H1 (cell line): ENCODE data around the gene ATP6V1G1. TPM values are rescaled to one million over a fixed set of nuclear protein-coding genes. Genes with fewer than 3 reads are reported as not detected.

Experiments used
- CTCF ChIA-PET: fragments of 300-600 bp; sonication (Branson Sonifier 250); formaldehyde crosslinking; loops from one replicate; lab custom pipeline; 2021; ENCODE audit not compliant: partially characterized antibody; lab: Charles Lee
- POLR2A ChIA-PET: fragments of 300-600 bp; sonication (Branson Sonifier 250); formaldehyde crosslinking; loops from one replicate; lab custom pipeline; 2021; ENCODE audit warnings: inconsistent platforms; ENCODE audit not compliant: partially characterized antibody; lab: Charles Lee
- DNase-seq, 2 experiments: peaks; one replicate each; pipeline versions ENCODE4 v3.0.0 to v3.0.0-alpha.2; 2010 to 2022; ENCODE audit warnings: low spot score in 2 of 2, low read depth in 1 of 2, mixed read lengths in 1 of 2
- FAIRE-seq: peaks from 2 replicates; lab custom pipeline; 2011; peaks lifted over from hg19 to GRCh38; lab: Jason Lieb, UNC
- H2AFZ ChIP-seq: 2 replicates; pipeline ENCODE4 v1.8.1; 2012; ENCODE audit warnings: low read length, inconsistent platforms
- H2AK5ac ChIP-seq: 2 replicates; pipeline ENCODE4 v1.6.1; 2013; ENCODE audit warnings: low read depth, low read length
- H2BK120ac ChIP-seq: replicated peaks from 2 replicates; pipeline ENCODE3; 2013; ENCODE audit warnings: low read depth, low read length, inconsistent platforms
- H2BK12ac ChIP-seq: 2 replicates; pipeline ENCODE4 v1.6.1; 2013; ENCODE audit warnings: low read depth, low read length
- H2BK15ac ChIP-seq: 2 replicates; pipeline ENCODE4 v1.6.1; 2013; ENCODE audit warnings: low read length
- H2BK20ac ChIP-seq: 2 replicates; pipeline ENCODE4 v1.6.1; 2013; ENCODE audit warnings: low read length
- H2BK5ac ChIP-seq: 2 replicates; pipeline ENCODE4 v1.6.1; 2013; ENCODE audit warnings: low read depth, low read length
- H3K14ac ChIP-seq: 2 replicates; pipeline ENCODE4 v1.6.1; 2013; ENCODE audit warnings: inconsistent platforms; ENCODE audit not compliant: insufficient read length
- H3K18ac ChIP-seq: 2 replicates; pipeline ENCODE4 v1.6.1; 2013; ENCODE audit warnings: low read length; ENCODE audit errors: extremely low read depth
- H3K23ac ChIP-seq: 2 replicates; pipeline ENCODE4 v1.6.1; 2013; ENCODE audit warnings: inconsistent platforms; ENCODE audit not compliant: insufficient read length
- H3K23me2 ChIP-seq: 2 replicates; pipeline ENCODE4 v1.6.1; 2013; ENCODE audit warnings: low read depth, low read length
- H3K27ac ChIP-seq: 2 replicates; pipeline ENCODE4 v1.6.1; 2011; ENCODE audit warnings: low read depth, low read length, inconsistent platforms
- H3K27me3 ChIP-seq, 4 experiments: replicated peaks in 1 of 4; 1 replicate in 1 of 4; 2 replicates in 3 of 4; pipeline versions ENCODE4 v1.6.1 to v1.8.1; 2011 to 2013; ENCODE audit warnings: low read length in 3 of 4, mild to moderate bottlenecking in 3 of 4, inconsistent platforms in 2 of 4, mixed read lengths in 2 of 4, moderate library complexity in 1 of 4; ENCODE audit not compliant: control insufficient read depth in 3 of 4, insufficient read depth in 3 of 4; ENCODE audit errors: extremely low read depth in 1 of 4
- H3K36me3 ChIP-seq, 4 experiments: 2 replicates each; pipeline versions ENCODE4 v1.6.1 to v1.8.1; 2011 to 2013; ENCODE audit warnings: mild to moderate bottlenecking in 4 of 4, low read length in 3 of 4, moderate library complexity in 2 of 4, control low read depth in 1 of 4, inconsistent platforms in 1 of 4; ENCODE audit not compliant: insufficient read depth in 4 of 4, control insufficient read depth in 2 of 4
- H3K4ac ChIP-seq: replicated peaks from 2 replicates; pipeline ENCODE3; 2013; ENCODE audit warnings: low read length, low read depth, mixed read lengths, inconsistent platforms; ENCODE audit not compliant: insufficient read length
- H3K4me1 ChIP-seq, 4 experiments: replicated peaks in 1 of 4; 1 replicate in 1 of 4; 2 replicates in 3 of 4; pipeline versions ENCODE4 v1.6.1 to v1.8.1; 2011 to 2013; ENCODE audit warnings: low read length in 3 of 4, inconsistent platforms in 2 of 4, mixed read lengths in 1 of 4; ENCODE audit not compliant: insufficient read depth in 4 of 4, control insufficient read depth in 3 of 4
- H3K4me2 ChIP-seq, 2 experiments: 2 replicates each; pipeline versions ENCODE4 v1.6.1 to v1.8.1; 2011 to 2013; ENCODE audit warnings: low read depth in 2 of 2, low read length in 2 of 2, control low read depth in 1 of 2, inconsistent platforms in 1 of 2, mild to moderate bottlenecking in 1 of 2; ENCODE audit not compliant: insufficient read depth in 1 of 2
- H3K4me3 ChIP-seq, 4 experiments: fragments of 200-600, 300-600 bp in 1 of 4; sonication (generic), shearing (Covaris generic), sonication (Bioruptor Twin) in 1 of 4; 2 replicates each; pipeline versions ENCODE4 v1.5.1 to v1.8.1; 2011 to 2016; ENCODE audit warnings: low read length in 4 of 4, low read depth in 3 of 4, control low read depth in 2 of 4, inconsistent platforms in 2 of 4, mild to moderate bottlenecking in 2 of 4, mixed read lengths in 1 of 4, moderate library complexity in 1 of 4; ENCODE audit not compliant: insufficient read depth in 2 of 4; ENCODE audit errors: extremely low read depth in 1 of 4
- H3K56ac ChIP-seq: replicated peaks from 2 replicates; pipeline ENCODE3; 2013; ENCODE audit warnings: low read depth, mild to moderate bottlenecking, mixed read lengths, low read length, inconsistent platforms; ENCODE audit not compliant: insufficient read length
- H3K79me1 ChIP-seq: 2 replicates; pipeline ENCODE4 v1.6.1; 2013; ENCODE audit warnings: low read depth, low read length, control low read depth
- H3K79me2 ChIP-seq, 2 experiments: 2 replicates each; pipeline versions ENCODE4 v1.6.1 to v1.8.1; 2012 to 2013; ENCODE audit warnings: low read length in 2 of 2, mild to moderate bottlenecking in 2 of 2, inconsistent platforms in 1 of 2; ENCODE audit not compliant: insufficient read depth in 2 of 2, control insufficient read depth in 1 of 2
- H3K9ac ChIP-seq, 4 experiments: replicated peaks in 1 of 4; 1 replicate in 1 of 4; 2 replicates in 3 of 4; pipeline versions ENCODE4 v1.6.1 to v1.8.1; 2011 to 2013; ENCODE audit warnings: low read depth in 3 of 4, low read length in 3 of 4, control low read depth in 2 of 4, mild to moderate bottlenecking in 2 of 4, moderate library complexity in 2 of 4, inconsistent platforms in 1 of 4; ENCODE audit errors: extremely low read depth in 1 of 4
- H3K9me3 ChIP-seq, 2 experiments: 2 replicates each; pipeline versions ENCODE4 v1.6.1 to v1.8.1; 2012 to 2013; ENCODE audit warnings: mild to moderate bottlenecking in 2 of 2, moderate library complexity in 2 of 2, control low read depth in 1 of 2, inconsistent platforms in 1 of 2, low read depth in 1 of 2, low read length in 1 of 2, mixed read lengths in 1 of 2; ENCODE audit not compliant: insufficient read depth in 2 of 2
- H4K20me1 ChIP-seq, 2 experiments: replicated peaks in 1 of 2; 2 replicates each; pipeline versions ENCODE3 to v1.8.1; 2011 to 2013; ENCODE audit warnings: inconsistent platforms in 2 of 2, low read length in 2 of 2, mild to moderate bottlenecking in 1 of 2; ENCODE audit not compliant: insufficient read depth in 2 of 2, control insufficient read depth in 1 of 2
- H4K5ac ChIP-seq: 2 replicates; pipeline ENCODE4 v1.6.1; 2013; ENCODE audit warnings: low read length, low read depth, mixed read lengths, inconsistent platforms; ENCODE audit not compliant: insufficient read length
- H4K8ac ChIP-seq: 2 replicates; pipeline ENCODE4 v1.8.0; 2013; ENCODE audit warnings: mild to moderate bottlenecking, moderate library complexity, low read length, inconsistent platforms; ENCODE audit not compliant: insufficient read depth; ENCODE audit errors: extremely low read depth
- H4K91ac ChIP-seq: replicated peaks from 2 replicates; pipeline ENCODE3; 2013; ENCODE audit warnings: low read length, mixed read lengths, inconsistent platforms; ENCODE audit not compliant: insufficient read length
- CREB1 ChIP-seq: IDR thresholded peaks from 2 replicates; pipeline ENCODE4 v1.6.1; 2012; ENCODE audit warnings: inconsistent platforms
- CTBP2 ChIP-seq: IDR thresholded peaks from 2 replicates; pipeline ENCODE4 v1.7.0; 2011; ENCODE audit warnings: borderline replicate concordance, mild to moderate bottlenecking, moderate library complexity, mixed read lengths, low read length; ENCODE audit not compliant: insufficient read depth, insufficient read length
- EGR1 ChIP-seq: IDR thresholded peaks from 2 replicates; pipeline ENCODE4 v1.6.1; 2011; ENCODE audit warnings: low read depth, low read length, borderline replicate concordance
- NRF1 ChIP-seq: IDR thresholded peaks from 2 replicates; pipeline ENCODE4 v1.6.1; 2011; ENCODE audit warnings: mild to moderate bottlenecking, low read depth, low read length, improper control_type of control experiment
- RXRA ChIP-seq: IDR thresholded peaks from 2 replicates; pipeline ENCODE4 v1.6.1; 2011; ENCODE audit warnings: low read depth, mild to moderate bottlenecking, low read length, moderate library complexity; ENCODE audit not compliant: insufficient read depth
- SRF ChIP-seq: IDR thresholded peaks from 2 replicates; pipeline ENCODE4 v1.6.1; 2011; ENCODE audit warnings: mild to moderate bottlenecking, low read depth, low read length, moderate library complexity
- SUZ12 ChIP-seq: fragments of 200-600 bp; sonication (generic); IDR thresholded peaks from 2 replicates; pipeline ENCODE4 v1.6.1; 2012; ENCODE audit warnings: mild to moderate bottlenecking, inconsistent platforms, low read length, moderate library complexity, mixed read lengths
- TAF1 ChIP-seq: IDR thresholded peaks from 2 replicates; pipeline ENCODE4 v1.6.1; 2011; ENCODE audit warnings: mild to moderate bottlenecking, low read depth, low read length
- WGBS, 2 experiments: shearing (Covaris generic) in 1 of 2; methylation state at CpG; one replicate each; pipeline versions ENCODE4 v1.1.6 to v1.1.7; 2013 to 2015; ENCODE audit warnings: low lambda C conversion rate in 2 of 2, mixed read lengths in 2 of 2, inconsistent platforms in 1 of 2, low coverage in 1 of 2, missing lambda C conversion rate in 1 of 2; ENCODE audit not compliant: insufficient replicate concordance in 2 of 2, insufficient coverage in 1 of 2, insufficient read length in 1 of 2; ENCODE audit errors: extremely low coverage in 1 of 2, missing lambda C conversion rate in 1 of 2; 5-methylcytosine and 5-hydroxymethylcytosine counted together
- polyA plus RNA-seq, 7 experiments: library from polyadenylated mRNA; depleted of rRNA in 3 of 7; stranded (reverse) in 5 of 7; unstranded in 2 of 7; fragments of >200 nt in 5 of 7; fragments of 200-250 nt in 2 of 7; gene quantifications; 1 replicate in 5 of 7; 2 replicates in 1 of 7; 4 replicates in 1 of 7; pipeline versions ENCODE4 v1.2.1 to v1.2.3, GENCODE V29; 2011 to 2013; ENCODE audit warnings: missing spikeins in 2 of 7, mixed read lengths in 2 of 7
- total RNA-seq: library from RNA; stranded (reverse); fragmentation: NEBNext Ultra II Directional; extraction: Animal tissue kit (Norgen Biotek cat#: 25700); gene quantifications from 2 replicates; pipeline ENCODE4 v1.2.1, GENCODE V29; 2021

ATP6V1G1 gene
- total and polyA plus RNA-seq, 2 of the 8 experiments (the other 6 are each of a cell fraction or from before 2014, with no cell fraction given): 112 to 124 TPM

DNA sequence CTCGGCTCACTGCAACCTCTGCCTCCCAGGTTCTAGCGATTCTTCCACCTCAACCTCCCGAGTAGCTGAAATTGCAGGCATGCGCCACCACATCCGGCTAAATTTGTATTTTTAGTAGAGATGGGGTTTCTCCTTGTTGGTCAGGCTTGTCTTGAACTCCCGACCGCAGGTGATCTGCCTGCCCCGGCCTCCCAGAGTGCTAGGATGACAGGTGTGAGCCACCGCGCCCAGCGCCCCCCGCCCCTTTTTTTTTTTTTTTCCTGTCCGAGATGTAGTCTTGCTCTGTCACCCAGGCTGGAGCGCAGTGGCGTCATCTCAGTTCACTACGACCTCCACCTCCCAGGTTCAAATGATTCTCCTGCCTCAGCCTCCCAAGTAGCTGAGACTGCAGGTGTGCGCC is 6.6 kb downstream of the ATP6V1G1 start:
- no peak overlapping the region for H4K5ac ChIP-seq
- H3K4me2 ChIP-seq: no peak overlapping the region
- TF ChIP-seq EGR1: no peak
- no peak for TF ChIP-seq CREB1
- TF ChIP-seq NRF1: no peak
- TF ChIP-seq RXRA: no peak
- TF ChIP-seq CTBP2: no peak
- no peak for TF ChIP-seq SUZ12
- no peak for TF ChIP-seq SRF
- TF ChIP-seq TAF1: no peak
- H3K23me2 ChIP-seq: no peaks in the 10 kb centered on the region
- no peak overlapping the region for H3K14ac ChIP-seq
- no peak overlapping the region for H2BK15ac ChIP-seq
- H3K9me3 ChIP-seq: no peaks in the 10 kb centered on the region
- WGBS, 2 experiments: 97% methylated on average over 12 of the region's 17 CpGs; no CpG with 5 or more reads in 1 of the 2 experiments
- H2AFZ ChIP-seq: no peak overlapping the region
- no peak for FAIRE-seq
- no peak overlapping the region for H3K18ac ChIP-seq
- H3K27ac ChIP-seq: no peak overlapping the region
- H3K27me3 ChIP-seq: no peaks in the 10 kb centered on the region
- DNase-seq: no peak
- H2BK5ac ChIP-seq: no peak overlapping the region
- no peak overlapping the region for H2BK20ac ChIP-seq
- no peak overlapping the region for H3K4me3 ChIP-seq
- H2BK120ac ChIP-seq: no peak overlapping the region
- POLR2A ChIA-PET: interaction anchor here (2.0 to 17.6 kb wide), 2 partner anchors 16 to 29 kb away, joined by 5 to 218 read pairs; partner anchors contain the start of gene TMEM268
- no peak overlapping the region for H3K56ac ChIP-seq
- peaks cover 0 to 4% (median 2%) of the 10 kb centered on the region in 4 experiments; a peak in 4 of 7 replicates for H3K4me1 ChIP-seq
- H3K36me3 ChIP-seq: peaks cover 9 to 57% (median 43%) of the 10 kb centered on the region in 4 experiments
- H3K23ac ChIP-seq: no peak overlapping the region
- H3K4ac ChIP-seq: no peak overlapping the region
- CTCF ChIA-PET: interaction anchor here (0.9 to 2.9 kb wide), 3 partner anchors 11 to 189 kb away, joined by 5 to 18 read pairs (median 12); no protein-coding TSS in a partner anchor
- no peak overlapping the region for H4K8ac ChIP-seq
- H3K79me2 ChIP-seq: peaks cover 23 to 61% of the 10 kb centered on the region in 2 experiments
- H3K79me1 ChIP-seq: peaks cover 2% of the 10 kb centered on the region
- H4K20me1 ChIP-seq: peaks cover 19 to 21% of the 10 kb centered on the region in 2 experiments
- H3K9ac ChIP-seq: no peak overlapping the region
- no peak overlapping the region for H2BK12ac ChIP-seq
- H4K91ac ChIP-seq: no peak overlapping the region
- H2AK5ac ChIP-seq: no peak overlapping the region
